Astrocyte (in vitro differentiated cells and primary cell): ENCODE data around the gene TCEANC2. TPM values are rescaled to one million over a fixed set of nuclear protein-coding genes. Genes with fewer than 3 reads are reported as not detected.

Experiments used
- DNase-seq: peaks from one replicate; pipeline ENCODE4 v3.0.0-alpha.2; 2010; ENCODE audit warnings: low read depth
- FAIRE-seq: peaks from 2 replicates; lab custom pipeline; 2011; peaks lifted over from hg19 to GRCh38; lab: Jason Lieb, UNC
- H2AFZ ChIP-seq: 2 replicates; pipeline ENCODE4 v1.6.0; 2012; ENCODE audit warnings: low read depth, low read length, inconsistent platforms
- H3K27ac ChIP-seq: 2 replicates; pipeline ENCODE4 v1.5.1; 2011; ENCODE audit warnings: low read depth, low read length, inconsistent platforms
- H3K27me3 ChIP-seq: 2 replicates; pipeline ENCODE4 v1.6.0; 2011; ENCODE audit warnings: low read length, inconsistent platforms; ENCODE audit not compliant: insufficient read depth
- H3K36me3 ChIP-seq: 2 replicates; pipeline ENCODE4 v1.5.1; 2011; ENCODE audit warnings: low read length, inconsistent platforms; ENCODE audit not compliant: insufficient read depth
- H3K4me1 ChIP-seq: 2 replicates; pipeline ENCODE4 v1.5.1; 2011; ENCODE audit warnings: low read length, inconsistent platforms; ENCODE audit not compliant: insufficient read depth
- H3K4me2 ChIP-seq: 2 replicates; pipeline ENCODE4 v1.6.0; 2012; ENCODE audit warnings: low read length, inconsistent platforms
- H3K4me3 ChIP-seq: 2 replicates; pipeline ENCODE4 v1.5.1; 2011; ENCODE audit warnings: low read depth, mild to moderate bottlenecking, low read length, inconsistent platforms; ENCODE audit not compliant: insufficient read depth
- H3K79me2 ChIP-seq: 2 replicates; pipeline ENCODE4 v1.6.0; 2012; ENCODE audit warnings: mild to moderate bottlenecking, low read length, inconsistent platforms; ENCODE audit not compliant: insufficient read depth
- H3K9ac ChIP-seq: 2 replicates; pipeline ENCODE4 v1.6.0; 2012; ENCODE audit warnings: mild to moderate bottlenecking, low read length, inconsistent platforms
- H3K9me3 ChIP-seq: 2 replicates; pipeline ENCODE4 v1.5.1; 2012; ENCODE audit warnings: low read depth, mild to moderate bottlenecking, low read length, inconsistent platforms; ENCODE audit not compliant: insufficient read depth
- H4K20me1 ChIP-seq: 2 replicates; pipeline ENCODE4 v1.6.0; 2012; ENCODE audit warnings: low read length, inconsistent platforms; ENCODE audit not compliant: insufficient read depth
- H3K27ac Mint-ChIP-seq: one replicate; pipeline ENCODE4 v1.8.0; 2021; ENCODE audit warnings: mild to moderate bottlenecking, mixed read lengths; ENCODE audit not compliant: unreplicated experiment
- H3K27me3 Mint-ChIP-seq: one replicate; pipeline ENCODE4 v1.8.0; 2021; ENCODE audit warnings: low read depth, mixed read lengths; ENCODE audit not compliant: unreplicated experiment
- H3K36me3 Mint-ChIP-seq: one replicate; pipeline ENCODE4 v1.8.0; 2021; ENCODE audit warnings: low read depth, mixed read lengths; ENCODE audit not compliant: unreplicated experiment
- H3K4me1 Mint-ChIP-seq: one replicate; pipeline ENCODE4 v1.8.0; 2021; ENCODE audit warnings: low read depth, mixed read lengths; ENCODE audit not compliant: unreplicated experiment
- H3K4me3 Mint-ChIP-seq: one replicate; pipeline ENCODE4 v1.8.0; 2021; ENCODE audit warnings: mild to moderate bottlenecking, moderate library complexity, mixed read lengths; ENCODE audit not compliant: unreplicated experiment
- H3K9me3 Mint-ChIP-seq: one replicate; pipeline ENCODE4 v1.8.0; 2021; ENCODE audit warnings: mild to moderate bottlenecking, mixed read lengths; ENCODE audit not compliant: unreplicated experiment
- EZH2 ChIP-seq: IDR thresholded peaks from 2 replicates; pipeline ENCODE4 v1.6.1; 2012; ENCODE audit warnings: mild to moderate bottlenecking, low read length, inconsistent platforms; ENCODE audit not compliant: insufficient read depth
- total RNA-seq: library from RNA; stranded (reverse); gene quantifications from 2 replicates; pipeline ENCODE4 v1.2.1, GENCODE V29; 2021
- TF ChIP-seq, protein P1 (sequence below): IDR thresholded peaks from 2 replicates; pipeline ENCODE4 v1.5.1; 2011; ENCODE audit warnings: low read depth, mild to moderate bottlenecking, inconsistent platforms, low read length, moderate library complexity; ENCODE audit not compliant: insufficient read depth

The TCEANC2 gene
- total RNA-seq, 1 donor from 2014 or later = 4.6 TPM

DNA sequence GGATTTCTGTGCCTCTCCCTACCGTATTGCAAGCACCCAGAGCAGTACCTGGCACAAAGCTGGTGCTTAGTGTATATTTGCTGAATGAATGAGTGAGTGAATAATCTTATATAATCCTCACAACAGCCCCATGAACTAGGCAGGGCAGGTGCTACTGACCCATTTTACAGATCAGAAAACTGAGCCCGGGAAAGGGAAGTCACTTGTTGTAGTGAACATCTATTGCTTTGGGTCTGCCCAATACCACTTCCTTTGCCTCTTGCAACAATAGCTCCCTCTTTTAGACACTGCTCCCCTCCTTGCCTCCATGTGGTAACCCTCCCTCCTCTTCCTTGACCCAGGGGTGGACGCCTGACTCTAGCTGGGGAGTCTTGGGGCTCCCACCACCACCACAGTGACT is 96.3 kb downstream of the TCEANC2 start:
- no peaks in the 10 kb centered on the region for H3K79me2 ChIP-seq
- peaks cover 7% of the 10 kb centered on the region for H3K4me1 Mint-ChIP-seq
- H3K36me3 ChIP-seq = no peaks in the 10 kb centered on the region
- no peak overlapping the region for H3K27ac ChIP-seq
- no peaks in the 10 kb centered on the region for H3K9me3 Mint-ChIP-seq
- H3K4me2 ChIP-seq = no peak overlapping the region
- peaks cover 12% of the 10 kb centered on the region for H3K27me3 Mint-ChIP-seq
- peaks cover 5% of the 10 kb centered on the region for H3K4me1 ChIP-seq
- TF ChIP-seq, protein P1, sequence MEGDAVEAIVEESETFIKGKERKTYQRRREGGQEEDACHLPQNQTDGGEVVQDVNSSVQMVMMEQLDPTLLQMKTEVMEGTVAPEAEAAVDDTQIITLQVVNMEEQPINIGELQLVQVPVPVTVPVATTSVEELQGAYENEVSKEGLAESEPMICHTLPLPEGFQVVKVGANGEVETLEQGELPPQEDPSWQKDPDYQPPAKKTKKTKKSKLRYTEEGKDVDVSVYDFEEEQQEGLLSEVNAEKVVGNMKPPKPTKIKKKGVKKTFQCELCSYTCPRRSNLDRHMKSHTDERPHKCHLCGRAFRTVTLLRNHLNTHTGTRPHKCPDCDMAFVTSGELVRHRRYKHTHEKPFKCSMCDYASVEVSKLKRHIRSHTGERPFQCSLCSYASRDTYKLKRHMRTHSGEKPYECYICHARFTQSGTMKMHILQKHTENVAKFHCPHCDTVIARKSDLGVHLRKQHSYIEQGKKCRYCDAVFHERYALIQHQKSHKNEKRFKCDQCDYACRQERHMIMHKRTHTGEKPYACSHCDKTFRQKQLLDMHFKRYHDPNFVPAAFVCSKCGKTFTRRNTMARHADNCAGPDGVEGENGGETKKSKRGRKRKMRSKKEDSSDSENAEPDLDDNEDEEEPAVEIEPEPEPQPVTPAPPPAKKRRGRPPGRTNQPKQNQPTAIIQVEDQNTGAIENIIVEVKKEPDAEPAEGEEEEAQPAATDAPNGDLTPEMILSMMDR = no peak
- TF ChIP-seq EZH2 = no peak
- no peak overlapping the region for H3K9ac ChIP-seq
- H4K20me1 ChIP-seq = no peaks in the 10 kb centered on the region
- H3K4me3 ChIP-seq = no peak overlapping the region
- no peaks in the 10 kb centered on the region for H3K9me3 ChIP-seq
- DNase-seq = no peak
- H2AFZ ChIP-seq = no peak overlapping the region
- no peak for FAIRE-seq
- H3K36me3 Mint-ChIP-seq = no peaks in the 10 kb centered on the region
- H3K27me3 ChIP-seq = no peaks in the 10 kb centered on the region
- no peak overlapping the region for H3K4me3 Mint-ChIP-seq
- no peak overlapping the region for H3K27ac Mint-ChIP-seq

- peaks cover 14% of the 10 kb centered on the region for H3K27me3 Mint-ChIP-seq
- no peak for DNase-seq
- Histone ChIP-seq H3K79me2 (no peaks in the 10 kb centered on the region), H3K27ac (no peak overlapping the region), H4K20me1 (no peaks in the 10 kb centered on the region), H3K4me2 (no peak overlapping the region), H3K4me3 (no peak overlapping the region), H3K9ac (no peak overlapping the region), H2AFZ (no peak overlapping the region), H3K4me1 (peaks cover 5% of the 10 kb centered on the region), H3K9me3 (no peaks in the 10 kb centered on the region), H3K27me3 (no peaks in the 10 kb centered on the region), H3K36me3 (no peaks in the 10 kb centered on the region)
- TF ChIP-seq, protein P1 = no peak
- no peak for TF ChIP-seq EZH2
- no peak overlapping the region for H3K4me3 Mint-ChIP-seq
- H3K36me3 Mint-ChIP-seq = no peaks in the 10 kb centered on the region
- H3K27ac Mint-ChIP-seq = peak overlapping the region; percentile 64
- no peaks in the 10 kb centered on the region for H3K9me3 Mint-ChIP-seq
- H3K4me1 Mint-ChIP-seq = peaks cover 7% of the 10 kb centered on the region
- no peak for FAIRE-seq
Observed at GRCh38 chr1:54151013-54151412, 97.6 kb downstream of the TCEANC2 start.

GRCh38 chr1:54152696-54153095 is 99.3 kb downstream of the TCEANC2 start, which contains the start of gene CDCP2:
Gene CDCP2 (minus strand): TSS chr1:54153000. CDS start chr1:54152922, 78 bp downstream.
- H3K27ac Mint-ChIP-seq = no peak within 1 kb of the TSS
- no peak for FAIRE-seq
- H3K27ac ChIP-seq = no peak within 1 kb of the TSS

More at GRCh38 chr1:54152696-54153095, 99.3 kb downstream of the TCEANC2 start, which contains the start of gene CDCP2:
- H3K4me2 ChIP-seq = peak within 1 kb of the TSS; percentile 53
- Mint-ChIP-seq H3K36me3 (peaks cover 2% of the 10 kb centered on the region), H3K27me3 (peaks cover 16% of the 10 kb centered on the region), H3K9me3 (peaks cover 3% of the 10 kb centered on the region), H3K4me3 (no peak within 1 kb of the TSS), H3K4me1 (peaks cover 7% of the 10 kb centered on the region)
- no peak within 1 kb of the TSS for H3K9ac ChIP-seq
- H3K4me1 ChIP-seq = peaks cover 5% of the 10 kb centered on the region
- no peak for DNase-seq
- no peaks in the 10 kb centered on the region for H3K9me3 ChIP-seq
- H3K27me3 ChIP-seq = no peaks in the 10 kb centered on the region
- peak within 1 kb of the TSS; percentile 82 for H2AFZ ChIP-seq
- no peak for TF ChIP-seq EZH2
- TF ChIP-seq, protein P1 = no peak
- H3K4me3 ChIP-seq = no peak within 1 kb of the TSS
- H3K36me3 ChIP-seq = no peaks in the 10 kb centered on the region
- H4K20me1 ChIP-seq = no peaks in the 10 kb centered on the region
- no peaks in the 10 kb centered on the region for H3K79me2 ChIP-seq
